K562 (cell line): ENCODE data around the gene COL28A1. TPM values are rescaled to one million over a fixed set of nuclear protein-coding genes. Genes with fewer than 3 reads are reported as not detected.

Experiments used
- ELF4 ChIP-seq: fragments of 450-650 bp; formaldehyde crosslinking; IDR thresholded peaks from 2 replicates; pipeline ENCODE4 v1.4.0; 2022; ENCODE audit warnings: missing genetic modification characterization
- ESRRB ChIP-seq: fragments of 250-450 bp; sonication (Bioruptor Pico); IDR thresholded peaks from 2 replicates; pipeline ENCODE4 v1.5.0; 2020; ENCODE audit warnings: mild to moderate bottlenecking, moderate library complexity, borderline replicate concordance
- HNRNPH1 ChIP-seq: fragments of 200-400 bp; formaldehyde crosslinking; optimal IDR thresholded peaks from 2 replicates; pipeline ENCODE3; 2017; ENCODE audit warnings: low read depth, mild to moderate bottlenecking, low read length, moderate library complexity
- JUNB ChIP-seq: fragments of 450-650 bp; formaldehyde crosslinking; conservative IDR thresholded peaks from 2 replicates; pipeline ENCODE4 v1.4.0; 2020; ENCODE audit warnings: mild to moderate bottlenecking
- MAFF ChIP-seq: IDR thresholded peaks from 2 replicates; pipeline ENCODE4 v1.6.1; 2012; ENCODE audit warnings: low read length, improper control_type of control experiment
- POLR2AphosphoS2 ChIP-seq: IDR thresholded peaks from 2 replicates; pipeline ENCODE4 v1.6.1; 2012; ENCODE audit warnings: low read length, improper control_type of control experiment
- SMAD3 ChIP-seq: fragments of 450-650 bp; formaldehyde crosslinking; conservative IDR thresholded peaks from 2 replicates; pipeline ENCODE4 v1.4.0; 2020; ENCODE audit warnings: mild to moderate bottlenecking
- TOE1 ChIP-seq, 2 experiments: fragments of 450-650 bp in 1 of 2; sonication (generic) in 1 of 2; formaldehyde crosslinking in 1 of 2; IDR thresholded peaks; 2 replicates each; pipeline versions ENCODE4 v1.7.1 to v1.8.0; 2016 to 2022; ENCODE audit warnings: borderline replicate concordance in 2 of 2, mild to moderate bottlenecking in 2 of 2, antibody characterized with exemption in 1 of 2, inconsistent platforms in 1 of 2, low read depth in 1 of 2, missing genetic modification reagents in 1 of 2, moderate library complexity in 1 of 2
- TSC22D4 ChIP-seq: fragments of 450-650 bp; IDR thresholded peaks from 2 replicates; pipeline ENCODE4 v1.6.1; 2016; ENCODE audit warnings: missing genetic modification characterization, missing biosample characterization, control low read depth
- ZKSCAN8 ChIP-seq: fragments of 200-800 bp; sonication (Bioruptor generic); IDR thresholded peaks from 2 replicates; pipeline ENCODE4 v1.6.1; 2016; ENCODE audit warnings: missing genetic modification characterization, missing compliant biosample characterization
- polyA plus RNA-seq, 8 experiments: library from polyadenylated mRNA; depleted of rRNA in 4 of 8; stranded (reverse) in 5 of 8; unstranded in 3 of 8; fragments of >200 nt; fragmentation: Nextera tagmentation in 2 of 8; fragmentation: Illumina TruSeq in 1 of 8; extraction: Ambion mirVana in 2 of 8; extraction: Trizol in 1 of 8; gene quantifications; 2 replicates each; pipeline versions ENCODE4 v1.2.1 to v1.2.3, GENCODE V29; 2011 to 2014; ENCODE audit warnings: inconsistent platforms in 1 of 8, missing spikeins in 1 of 8
- total RNA-seq, 7 experiments: library from RNA; depleted of rRNA in 6 of 7; stranded (reverse); fragments of >200 nt in 6 of 7; fragmentation: Illumina TruSeq in 2 of 7; extraction: Trizol in 2 of 7; gene quantifications; 2 replicates each; pipeline versions ENCODE4 v1.2.1 to v1.2.3, GENCODE V29; 2011 to 2021; ENCODE audit warnings: low replicate concordance in 1 of 7
- TF ChIP-seq, protein P1 (sequence below): fragments of 250-450 bp; sonication (Bioruptor Pico); IDR thresholded peaks from 2 replicates; pipeline ENCODE4 v1.4.0; 2020; ENCODE audit warnings: mild to moderate bottlenecking, moderate library complexity, borderline replicate concordance
- TF ChIP-seq, protein P2 (sequence below), 2 experiments: IDR thresholded peaks in 1 of 2; conservative IDR thresholded peaks in 1 of 2; 2 replicates each; pipeline ENCODE4 v1.6.1; 2016; ENCODE audit warnings: low read depth in 2 of 2, mild to moderate bottlenecking in 1 of 2, missing compliant biosample characterization in 1 of 2, missing genetic modification characterization in 1 of 2, moderate library complexity in 1 of 2
- TF ChIP-seq, protein P3 (sequence below): sonication (generic); formaldehyde crosslinking; IDR thresholded peaks from 2 replicates; pipeline ENCODE4 v1.8.1; 2023; ENCODE audit warnings: mild to moderate bottlenecking, missing genetic modification reagents
- TF ChIP-seq, protein P4 (sequence below): fragments of 150-350 bp; conservative IDR thresholded peaks from 2 replicates; pipeline ENCODE4 v1.6.1; 2014; ENCODE audit warnings: low read length

COL28A1 gene
- total and polyA plus RNA-seq, 9 of the 15 experiments (the other 6 are each of a cell fraction or from before 2014, with no cell fraction given) = 0.03 to 0.13 (median 0.05) TPM; not detected in 3

DNA sequence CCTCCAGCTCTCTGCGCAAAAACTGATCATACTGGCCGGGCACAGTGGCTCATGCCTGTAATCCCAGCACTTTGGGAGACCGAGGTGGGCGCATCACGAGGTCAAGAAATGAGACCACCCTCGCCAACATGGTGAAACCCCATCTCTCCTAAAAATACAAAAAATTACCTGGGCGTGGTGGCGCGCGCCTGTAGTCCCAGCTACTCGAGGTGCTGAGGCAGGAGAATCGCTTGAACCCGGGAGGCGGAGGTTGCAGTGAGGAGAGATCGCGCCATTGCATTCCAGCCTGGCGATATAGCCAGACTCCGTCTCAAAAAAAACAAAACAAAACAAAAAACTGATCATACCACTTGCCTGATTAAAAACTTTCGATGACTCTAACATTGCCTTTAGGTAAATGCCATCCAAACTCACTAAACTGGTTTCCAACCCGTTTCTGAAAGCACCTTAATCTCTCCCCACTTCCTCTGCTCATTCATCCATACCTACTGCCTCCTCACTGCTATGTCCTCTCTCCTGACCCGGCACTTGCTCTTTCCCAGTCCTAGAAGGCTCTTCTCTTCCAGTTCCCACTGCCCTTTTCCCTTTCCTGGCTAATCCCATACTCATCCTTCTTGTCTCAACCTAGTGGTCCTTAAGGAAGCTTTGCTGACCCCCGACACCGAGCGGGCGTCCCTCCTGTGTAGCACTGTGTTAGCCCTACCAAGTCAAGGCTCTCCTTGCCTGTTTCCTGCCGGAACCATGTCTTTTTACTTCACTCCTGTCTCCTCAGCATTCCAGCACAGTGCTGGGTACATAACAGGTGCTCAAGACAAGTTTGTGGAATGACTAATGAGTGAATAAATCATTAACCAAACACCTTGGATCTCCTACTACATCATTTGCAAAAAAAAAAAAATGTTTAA lies 30.3 kb upstream of the COL28A1 start (continued):
- TF ChIP-seq, protein P1, sequence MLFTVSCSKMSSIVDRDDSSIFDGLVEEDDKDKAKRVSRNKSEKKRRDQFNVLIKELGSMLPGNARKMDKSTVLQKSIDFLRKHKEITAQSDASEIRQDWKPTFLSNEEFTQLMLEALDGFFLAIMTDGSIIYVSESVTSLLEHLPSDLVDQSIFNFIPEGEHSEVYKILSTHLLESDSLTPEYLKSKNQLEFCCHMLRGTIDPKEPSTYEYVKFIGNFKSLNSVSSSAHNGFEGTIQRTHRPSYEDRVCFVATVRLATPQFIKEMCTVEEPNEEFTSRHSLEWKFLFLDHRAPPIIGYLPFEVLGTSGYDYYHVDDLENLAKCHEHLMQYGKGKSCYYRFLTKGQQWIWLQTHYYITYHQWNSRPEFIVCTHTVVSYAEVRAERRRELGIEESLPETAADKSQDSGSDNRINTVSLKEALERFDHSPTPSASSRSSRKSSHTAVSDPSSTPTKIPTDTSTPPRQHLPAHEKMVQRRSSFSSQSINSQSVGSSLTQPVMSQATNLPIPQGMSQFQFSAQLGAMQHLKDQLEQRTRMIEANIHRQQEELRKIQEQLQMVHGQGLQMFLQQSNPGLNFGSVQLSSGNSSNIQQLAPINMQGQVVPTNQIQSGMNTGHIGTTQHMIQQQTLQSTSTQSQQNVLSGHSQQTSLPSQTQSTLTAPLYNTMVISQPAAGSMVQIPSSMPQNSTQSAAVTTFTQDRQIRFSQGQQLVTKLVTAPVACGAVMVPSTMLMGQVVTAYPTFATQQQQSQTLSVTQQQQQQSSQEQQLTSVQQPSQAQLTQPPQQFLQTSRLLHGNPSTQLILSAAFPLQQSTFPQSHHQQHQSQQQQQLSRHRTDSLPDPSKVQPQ (CRISPR knock-in tag) = no peak
- TF ChIP-seq POLR2AphosphoS2 (no peak), HNRNPH1 (no peak), ESRRB (no peak), TSC22D4 (tag) (no peak), ELF4 (CRISPR knock-in tag) (0 out of 2 replicates have a peak, but pooled peaks have one; percentile 38), SMAD3 (CRISPR knock-in tag) (no peak), ZKSCAN8 (CRISPR knock-in tag) (no peak), MAFF (no peak), JUNB (no peak), TOE1 (IDR thresholded peaks at IDR 0.05; ENCODE audit: borderline replicate concordance) (no peak), TOE1 (CRISPR knock-in tag; IDR thresholded peaks at IDR 0.05; ENCODE audit: borderline replicate concordance, low read depth) (no peak)
- TF ChIP-seq, protein P2, sequence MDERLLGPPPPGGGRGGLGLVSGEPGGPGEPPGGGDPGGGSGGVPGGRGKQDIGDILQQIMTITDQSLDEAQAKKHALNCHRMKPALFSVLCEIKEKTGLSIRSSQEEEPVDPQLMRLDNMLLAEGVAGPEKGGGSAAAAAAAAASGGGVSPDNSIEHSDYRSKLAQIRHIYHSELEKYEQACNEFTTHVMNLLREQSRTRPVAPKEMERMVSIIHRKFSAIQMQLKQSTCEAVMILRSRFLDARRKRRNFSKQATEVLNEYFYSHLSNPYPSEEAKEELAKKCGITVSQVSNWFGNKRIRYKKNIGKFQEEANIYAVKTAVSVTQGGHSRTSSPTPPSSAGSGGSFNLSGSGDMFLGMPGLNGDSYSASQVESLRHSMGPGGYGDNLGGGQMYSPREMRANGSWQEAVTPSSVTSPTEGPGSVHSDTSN (CRISPR knock-in tag; IDR thresholded peaks at IDR 0.05; ENCODE audit: low read depth) = no peak
- TF ChIP-seq, protein P2 (tag; conservative IDR thresholded peaks at IDR 0.05; ENCODE audit: low read depth) = 0 out of 2 replicates have a peak, but pooled peaks have one; percentile 31
- TF ChIP-seq, protein P3, sequence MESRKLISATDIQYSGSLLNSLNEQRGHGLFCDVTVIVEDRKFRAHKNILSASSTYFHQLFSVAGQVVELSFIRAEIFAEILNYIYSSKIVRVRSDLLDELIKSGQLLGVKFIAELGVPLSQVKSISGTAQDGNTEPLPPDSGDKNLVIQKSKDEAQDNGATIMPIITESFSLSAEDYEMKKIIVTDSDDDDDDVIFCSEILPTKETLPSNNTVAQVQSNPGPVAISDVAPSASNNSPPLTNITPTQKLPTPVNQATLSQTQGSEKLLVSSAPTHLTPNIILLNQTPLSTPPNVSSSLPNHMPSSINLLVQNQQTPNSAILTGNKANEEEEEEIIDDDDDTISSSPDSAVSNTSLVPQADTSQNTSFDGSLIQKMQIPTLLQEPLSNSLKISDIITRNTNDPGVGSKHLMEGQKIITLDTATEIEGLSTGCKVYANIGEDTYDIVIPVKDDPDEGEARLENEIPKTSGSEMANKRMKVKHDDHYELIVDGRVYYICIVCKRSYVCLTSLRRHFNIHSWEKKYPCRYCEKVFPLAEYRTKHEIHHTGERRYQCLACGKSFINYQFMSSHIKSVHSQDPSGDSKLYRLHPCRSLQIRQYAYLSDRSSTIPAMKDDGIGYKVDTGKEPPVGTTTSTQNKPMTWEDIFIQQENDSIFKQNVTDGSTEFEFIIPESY (CRISPR knock-in tag) = 0 out of 2 replicates have a peak, but pooled peaks have one; percentile 32
- TF ChIP-seq, protein P4, sequence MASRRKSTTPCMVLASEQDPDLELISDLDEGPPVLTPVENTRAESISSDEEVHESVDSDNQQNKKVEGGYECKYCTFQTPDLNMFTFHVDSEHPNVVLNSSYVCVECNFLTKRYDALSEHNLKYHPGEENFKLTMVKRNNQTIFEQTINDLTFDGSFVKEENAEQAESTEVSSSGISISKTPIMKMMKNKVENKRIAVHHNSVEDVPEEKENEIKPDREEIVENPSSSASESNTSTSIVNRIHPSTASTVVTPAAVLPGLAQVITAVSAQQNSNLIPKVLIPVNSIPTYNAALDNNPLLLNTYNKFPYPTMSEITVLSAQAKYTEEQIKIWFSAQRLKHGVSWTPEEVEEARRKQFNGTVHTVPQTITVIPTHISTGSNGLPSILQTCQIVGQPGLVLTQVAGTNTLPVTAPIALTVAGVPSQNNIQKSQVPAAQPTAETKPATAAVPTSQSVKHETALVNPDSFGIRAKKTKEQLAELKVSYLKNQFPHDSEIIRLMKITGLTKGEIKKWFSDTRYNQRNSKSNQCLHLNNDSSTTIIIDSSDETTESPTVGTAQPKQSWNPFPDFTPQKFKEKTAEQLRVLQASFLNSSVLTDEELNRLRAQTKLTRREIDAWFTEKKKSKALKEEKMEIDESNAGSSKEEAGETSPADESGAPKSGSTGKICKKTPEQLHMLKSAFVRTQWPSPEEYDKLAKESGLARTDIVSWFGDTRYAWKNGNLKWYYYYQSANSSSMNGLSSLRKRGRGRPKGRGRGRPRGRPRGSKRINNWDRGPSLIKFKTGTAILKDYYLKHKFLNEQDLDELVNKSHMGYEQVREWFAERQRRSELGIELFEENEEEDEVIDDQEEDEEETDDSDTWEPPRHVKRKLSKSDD = no peak
